Progenitor cell of endocrine pancreas (in vitro differentiated cells): ENCODE data around the gene ANAPC1. TPM values are rescaled to one million over a fixed set of nuclear protein-coding genes. Genes with fewer than 3 reads are reported as not detected.

Source experiments
- DNase-seq: peaks from one replicate; pipeline ENCODE4 v3.0.0; 2021; ENCODE audit warnings: low spot score; ENCODE audit not compliant: unreplicated experiment
- H3K27ac Mint-ChIP-seq: 2 replicates; pipeline ENCODE4 v1.8.0; 2021; ENCODE audit warnings: mild to moderate bottlenecking, moderate library complexity, mixed read lengths
- H3K27me3 Mint-ChIP-seq: 2 replicates; pipeline ENCODE4 v1.8.0; 2021; ENCODE audit warnings: mixed read lengths
- H3K36me3 Mint-ChIP-seq: 2 replicates; pipeline ENCODE4 v1.8.0; 2022; ENCODE audit warnings: mixed read lengths; ENCODE audit not compliant: insufficient read depth
- H3K4me1 Mint-ChIP-seq: 2 replicates; pipeline ENCODE4 v1.8.0; 2021; ENCODE audit warnings: low read depth, mixed read lengths
- H3K4me3 Mint-ChIP-seq: 2 replicates; pipeline ENCODE4 v1.8.0; 2021; ENCODE audit warnings: low read depth, mild to moderate bottlenecking, moderate library complexity, mixed read lengths
- H3K9me3 Mint-ChIP-seq: 2 replicates; pipeline ENCODE4 v1.8.0; 2021; ENCODE audit warnings: low read depth, mixed read lengths
- total RNA-seq: library from RNA; stranded (reverse); gene quantifications from 2 replicates; pipeline ENCODE4 v1.2.1, GENCODE V29; 2021
- TF ChIP-seq, protein P1 (sequence below): fragments of 200-600 bp; sonication (generic); IDR thresholded peaks from one replicate; pipeline ENCODE4 v1.5.0; 2021; ENCODE audit warnings: antibody characterized with exemption, mild to moderate bottlenecking; ENCODE audit not compliant: unreplicated experiment

ANAPC1 gene
- total RNA-seq, 1 donor from 2014 or later: 54.9 TPM

DNA sequence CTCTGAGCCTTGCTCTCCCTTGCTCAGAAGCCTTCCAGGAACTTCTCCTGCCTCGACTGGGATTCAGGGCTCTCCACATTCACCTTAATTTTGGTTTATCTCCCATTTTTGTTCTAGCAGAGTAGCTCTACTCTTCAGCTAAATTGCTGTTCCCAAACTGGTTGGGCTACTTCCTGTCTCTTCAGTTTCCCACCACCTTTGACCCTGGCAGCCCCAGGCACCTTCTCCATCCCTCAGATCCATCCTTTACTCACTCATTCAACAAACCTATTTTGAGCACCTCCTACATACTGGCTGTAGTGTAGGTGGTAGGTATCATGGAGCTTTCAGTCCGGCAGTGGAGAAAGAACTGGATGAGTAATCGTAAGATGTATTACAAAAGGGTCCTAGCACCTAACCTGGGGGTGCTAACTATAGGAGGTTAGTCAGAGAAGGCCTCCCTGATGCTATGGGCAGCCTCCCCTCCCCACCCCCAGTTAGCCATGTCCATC is 40.7 kb upstream of the ANAPC1 start:
- peaks cover 22% of the 10 kb centered on the region for H3K4me1 Mint-ChIP-seq
- H3K27ac Mint-ChIP-seq: no peak overlapping the region
- no peak for DNase-seq
- TF ChIP-seq, protein P1, sequence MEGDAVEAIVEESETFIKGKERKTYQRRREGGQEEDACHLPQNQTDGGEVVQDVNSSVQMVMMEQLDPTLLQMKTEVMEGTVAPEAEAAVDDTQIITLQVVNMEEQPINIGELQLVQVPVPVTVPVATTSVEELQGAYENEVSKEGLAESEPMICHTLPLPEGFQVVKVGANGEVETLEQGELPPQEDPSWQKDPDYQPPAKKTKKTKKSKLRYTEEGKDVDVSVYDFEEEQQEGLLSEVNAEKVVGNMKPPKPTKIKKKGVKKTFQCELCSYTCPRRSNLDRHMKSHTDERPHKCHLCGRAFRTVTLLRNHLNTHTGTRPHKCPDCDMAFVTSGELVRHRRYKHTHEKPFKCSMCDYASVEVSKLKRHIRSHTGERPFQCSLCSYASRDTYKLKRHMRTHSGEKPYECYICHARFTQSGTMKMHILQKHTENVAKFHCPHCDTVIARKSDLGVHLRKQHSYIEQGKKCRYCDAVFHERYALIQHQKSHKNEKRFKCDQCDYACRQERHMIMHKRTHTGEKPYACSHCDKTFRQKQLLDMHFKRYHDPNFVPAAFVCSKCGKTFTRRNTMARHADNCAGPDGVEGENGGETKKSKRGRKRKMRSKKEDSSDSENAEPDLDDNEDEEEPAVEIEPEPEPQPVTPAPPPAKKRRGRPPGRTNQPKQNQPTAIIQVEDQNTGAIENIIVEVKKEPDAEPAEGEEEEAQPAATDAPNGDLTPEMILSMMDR: no peak
- no peaks in the 10 kb centered on the region for H3K27me3 Mint-ChIP-seq
- H3K4me3 Mint-ChIP-seq: no peak overlapping the region
- H3K36me3 Mint-ChIP-seq: peaks cover 12% of the 10 kb centered on the region
- H3K9me3 Mint-ChIP-seq: no peaks in the 10 kb centered on the region

DNA sequence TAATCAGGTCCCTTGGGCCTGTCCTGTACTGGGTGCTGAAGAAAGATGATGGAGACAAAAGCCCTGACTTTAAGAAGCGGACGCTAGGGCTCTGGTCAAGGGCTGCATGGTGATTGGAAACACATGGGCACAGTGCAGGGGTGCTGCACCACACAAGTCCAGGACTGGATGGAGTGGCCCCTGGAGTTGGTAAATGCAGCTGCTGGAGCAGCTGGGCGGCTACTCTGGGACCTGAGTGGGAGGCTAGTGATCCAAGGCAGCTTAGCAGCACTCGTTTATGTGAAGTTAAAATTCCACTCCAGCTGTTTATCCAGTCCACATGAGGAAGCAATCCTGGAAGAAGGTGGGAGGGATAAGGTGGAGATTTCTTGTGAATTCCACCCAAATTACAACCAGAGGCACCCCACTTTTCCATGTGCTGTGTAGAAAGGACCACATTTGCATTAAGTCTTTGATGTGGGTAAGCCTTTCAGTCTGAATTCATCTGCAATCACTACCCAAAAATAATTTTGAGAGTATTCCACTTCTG is 39.3 kb upstream of the ANAPC1 start:
- TF ChIP-seq, protein P1: no peak
- H3K27me3 Mint-ChIP-seq: no peaks in the 10 kb centered on the region
- H3K4me3 Mint-ChIP-seq: no peak overlapping the region
- no peak for DNase-seq
- peak overlapping the region; percentile 23 for H3K27ac Mint-ChIP-seq
- peaks cover 33% of the 10 kb centered on the region for H3K4me1 Mint-ChIP-seq
- peaks cover 9% of the 10 kb centered on the region for H3K36me3 Mint-ChIP-seq
- no peaks in the 10 kb centered on the region for H3K9me3 Mint-ChIP-seq

DNA sequence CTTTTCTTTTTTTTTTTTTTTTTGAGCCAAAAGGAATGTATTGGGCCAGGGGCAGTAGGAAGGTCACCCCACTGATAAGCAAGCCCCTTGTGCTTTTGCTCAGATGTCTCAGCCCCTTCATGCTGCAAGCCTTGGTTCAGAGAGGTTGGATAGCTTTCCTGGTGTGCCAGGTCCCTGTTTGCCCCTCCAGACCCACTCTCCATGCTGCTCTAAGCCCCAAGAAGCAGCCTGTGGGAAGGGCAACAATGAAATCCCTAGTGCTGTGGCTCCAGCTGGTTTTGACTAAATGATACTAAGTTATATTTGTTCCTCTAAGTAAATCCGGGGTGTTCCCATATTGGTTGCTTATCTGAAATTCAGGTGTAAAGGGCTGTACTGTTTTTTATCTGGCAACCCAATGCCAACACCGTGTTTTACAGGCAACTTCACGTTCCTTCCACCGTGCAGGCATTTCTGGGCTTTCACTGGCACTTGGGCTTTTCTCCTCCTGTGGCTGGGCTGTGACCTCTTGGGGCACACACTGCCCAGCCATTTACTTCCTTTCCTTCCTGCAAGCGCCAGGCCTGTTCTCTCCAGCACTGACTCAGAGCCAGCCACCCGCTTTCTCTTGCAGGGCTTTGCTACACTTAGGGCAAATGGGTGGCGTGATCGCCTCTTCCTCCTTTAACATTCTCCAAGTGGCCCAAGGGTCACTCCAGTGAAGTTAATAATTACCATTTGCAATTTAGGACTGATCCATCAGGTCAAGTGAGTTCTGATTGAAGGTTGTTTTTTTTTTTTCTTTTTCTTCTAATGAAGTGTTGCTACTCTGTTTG is 36.0 kb upstream of the ANAPC1 start:
- Mint-ChIP-seq H3K4me3 (peak overlapping the region; percentile 50), H3K9me3 (no peaks in the 10 kb centered on the region), H3K27ac (peak overlapping the region; percentile 99), H3K36me3 (peaks cover 6% of the 10 kb centered on the region), H3K4me1 (peaks cover 37% of the 10 kb centered on the region), H3K27me3 (no peaks in the 10 kb centered on the region)
- TF ChIP-seq, protein P1: no peak
- peak; percentile 11 for DNase-seq

DNA sequence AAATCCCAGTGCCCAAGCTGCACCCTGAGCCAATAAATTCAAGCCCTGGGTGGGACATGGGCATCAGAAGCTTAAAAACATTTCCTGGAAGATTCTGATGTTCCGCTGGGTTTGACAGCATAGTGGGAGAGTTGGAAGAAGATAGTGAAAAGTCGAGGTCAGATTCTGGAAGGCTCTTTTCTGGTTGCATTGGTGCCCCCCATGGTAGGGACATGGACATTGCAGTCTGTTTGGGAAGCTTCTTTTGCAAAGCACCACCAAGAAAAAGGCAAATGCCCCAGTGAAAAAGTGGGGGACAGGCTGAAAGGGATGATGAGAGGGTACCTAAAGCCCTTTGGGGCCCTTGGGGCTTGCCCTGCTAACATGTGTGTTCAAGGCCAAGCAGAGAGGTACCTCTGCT is 35.4 kb upstream of the ANAPC1 start:
- Mint-ChIP-seq H3K4me3 (no peak overlapping the region), H3K9me3 (no peaks in the 10 kb centered on the region), H3K36me3 (peaks cover 2% of the 10 kb centered on the region), H3K27ac (peak overlapping the region; percentile 21), H3K27me3 (no peaks in the 10 kb centered on the region), H3K4me1 (peaks cover 33% of the 10 kb centered on the region)
- no peak for DNase-seq
- TF ChIP-seq, protein P1: peak; percentile 35

DNA sequence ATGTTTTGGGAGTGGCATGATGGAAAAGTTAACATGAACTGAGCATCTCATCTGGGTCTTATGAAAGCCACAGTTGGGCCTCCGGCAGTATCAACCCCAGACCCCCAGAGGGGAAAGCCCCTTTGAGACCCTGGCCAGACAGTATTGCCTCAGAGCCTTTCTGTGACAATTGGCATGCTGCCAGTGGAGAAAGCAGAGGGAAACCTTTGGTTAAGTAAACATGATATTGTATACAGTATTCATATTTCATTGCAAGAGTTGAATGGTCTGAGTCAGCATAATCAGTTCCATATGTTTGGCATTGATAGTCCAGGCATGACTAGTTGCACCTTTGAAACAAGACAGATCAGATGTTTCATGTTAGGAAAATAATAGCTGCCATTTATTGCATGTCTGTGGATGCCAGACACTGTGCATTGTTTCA is 34.4 kb upstream of the ANAPC1 start:
- Mint-ChIP-seq H3K27me3 (no peaks in the 10 kb centered on the region), H3K36me3 (no peaks in the 10 kb centered on the region), H3K9me3 (no peaks in the 10 kb centered on the region), H3K4me3 (no peak overlapping the region), H3K4me1 (peaks cover 30% of the 10 kb centered on the region), H3K27ac (peak overlapping the region; percentile 86)
- DNase-seq: no peak
- TF ChIP-seq, protein P1: no peak
